SK-N-SH (cell line): ENCODE measurements around the gene CHST2. TPM values are rescaled to one million over a fixed set of nuclear protein-coding genes. Genes with fewer than 3 reads are reported as not detected.

Experiments used
- CTCF ChIA-PET: fragments of 300-600, 350-600 bp; formaldehyde crosslinking; extraction: SDS; loops from one replicate; lab custom pipeline; 2021; lab: Yijun Ruan, JAX
- POLR2A ChIA-PET: fragments of 350-600 bp; sonication (Branson Sonifier 250); formaldehyde crosslinking; extraction: SDS; loops from one replicate; lab custom pipeline; 2020; ENCODE audit warnings: antibody characterized with exemption, inconsistent platforms; lab: Yijun Ruan, JAX
- DNase-seq: peaks from one replicate; pipeline ENCODE4 v3.0.0; 2012
- H2AFZ ChIP-seq: fragments of 200-600 bp; sonication (generic); 2 replicates; pipeline ENCODE4 v1.8.1; 2016; ENCODE audit warnings: antibody characterized with exemption, mild to moderate bottlenecking, low read depth
- H3F3A ChIP-seq: fragments of 200-600 bp; sonication (generic); replicated peaks from 2 replicates; pipeline ENCODE3; 2016; ENCODE audit warnings: antibody characterized with exemption, mild to moderate bottlenecking; ENCODE audit not compliant: insufficient read depth
- H3K27ac ChIP-seq, 2 experiments: fragments of 200-500 bp in 1 of 2; fragments of 200-600 bp in 1 of 2; sonication (Bioruptor generic) in 1 of 2; sonication (generic), shearing (Covaris generic) in 1 of 2; 2 replicates each; pipeline versions ENCODE4 v1.5.1 to v1.6.1; 2014 to 2016; ENCODE audit warnings: low read depth in 2 of 2, inconsistent platforms in 1 of 2, low read length in 1 of 2, mild to moderate bottlenecking in 1 of 2, mixed read lengths in 1 of 2
- H3K27me3 ChIP-seq: fragments of 200-600 bp; sonication (generic), shearing (Covaris generic); 2 replicates; pipeline ENCODE4 v1.6.1; 2016; ENCODE audit warnings: mixed run types; ENCODE audit not compliant: insufficient read depth
- H3K36me3 ChIP-seq, 2 experiments: fragments of 200-500 bp in 1 of 2; fragments of 200-600 bp in 1 of 2; sonication (Bioruptor generic) in 1 of 2; sonication (generic) in 1 of 2; replicated peaks in 1 of 2; 2 replicates each; pipeline versions ENCODE3 to v1.5.1; 2014 to 2016; ENCODE audit warnings: low read length in 1 of 2, mild to moderate bottlenecking in 1 of 2; ENCODE audit not compliant: insufficient read depth in 2 of 2, control insufficient read depth in 1 of 2
- H3K4me1 ChIP-seq, 2 experiments: fragments of 200-500 bp in 1 of 2; fragments of 200-600 bp in 1 of 2; sonication (Bioruptor generic) in 1 of 2; sonication (generic), shearing (Covaris generic) in 1 of 2; 2 replicates each; pipeline versions ENCODE4 v1.5.1 to v1.6.1; 2014 to 2016; ENCODE audit warnings: low read depth in 1 of 2, low read length in 1 of 2, mixed run types in 1 of 2; ENCODE audit not compliant: insufficient read depth in 2 of 2, control insufficient read depth in 1 of 2
- H3K4me2 ChIP-seq: fragments of 200-600 bp; sonication (generic), shearing (Covaris generic); 2 replicates; pipeline ENCODE4 v1.6.1; 2017; ENCODE audit warnings: mixed run types
- H3K4me3 ChIP-seq, 2 experiments: fragments of 200-500 bp in 1 of 2; fragments of 200-600 bp in 1 of 2; sonication (Bioruptor generic) in 1 of 2; sonication (generic), shearing (Covaris generic) in 1 of 2; 2 replicates each; pipeline versions ENCODE4 v1.5.1 to v1.8.1; 2014 to 2016; ENCODE audit warnings: low read depth in 2 of 2, inconsistent platforms in 1 of 2, low read length in 1 of 2, mild to moderate bottlenecking in 1 of 2, mixed read lengths in 1 of 2, moderate library complexity in 1 of 2
- H3K79me2 ChIP-seq: fragments of 200-600 bp; sonication (generic); 2 replicates; pipeline ENCODE4 v1.8.1; 2017; ENCODE audit warnings: mild to moderate bottlenecking; ENCODE audit not compliant: insufficient read depth
- H3K9ac ChIP-seq: fragments of 200-600 bp; sonication (generic); 2 replicates; pipeline ENCODE4 v1.6.1; 2017; ENCODE audit warnings: mixed run types
- H3K9me2 ChIP-seq: fragments of 200-600 bp; sonication (generic); 2 replicates; pipeline ENCODE4 v1.6.1; 2017; ENCODE audit warnings: mixed run types
- H3K9me3 ChIP-seq: fragments of 200-600 bp; sonication (generic); 2 replicates; pipeline ENCODE4 v1.6.1; 2017; ENCODE audit warnings: mixed run types, mild to moderate bottlenecking, moderate library complexity
- H4K20me1 ChIP-seq: fragments of 200-600 bp; sonication (generic); 2 replicates; pipeline ENCODE4 v1.6.1; 2017; ENCODE audit warnings: mild to moderate bottlenecking, mixed run types; ENCODE audit not compliant: insufficient read depth
- CHD2 ChIP-seq: fragments of 150-350 bp; IDR thresholded peaks from 2 replicates; pipeline ENCODE4 v1.6.1; 2018; ENCODE audit warnings: low read length; ENCODE audit not compliant: partially characterized antibody
- ELF1 ChIP-seq: IDR thresholded peaks from 2 replicates; pipeline ENCODE4 v1.4.0; 2012
- FOSL2 ChIP-seq: IDR thresholded peaks from 2 replicates; pipeline ENCODE4 v1.4.0; 2012; ENCODE audit warnings: low read depth, mild to moderate bottlenecking, moderate library complexity, borderline replicate concordance
- MAX ChIP-seq: IDR thresholded peaks from 2 replicates; pipeline ENCODE4 v1.4.0; 2012; ENCODE audit warnings: low read depth
- MEF2A ChIP-seq: IDR thresholded peaks from 2 replicates; pipeline ENCODE4 v1.4.0; 2012; ENCODE audit warnings: low read depth, borderline replicate concordance
- PBX3 ChIP-seq: IDR thresholded peaks from 2 replicates; pipeline ENCODE4; 2012
- RXRA ChIP-seq: IDR thresholded peaks from 2 replicates; pipeline ENCODE4 v1.4.0; 2012; ENCODE audit warnings: low read depth, mild to moderate bottlenecking, borderline replicate concordance
- SIN3A ChIP-seq: IDR thresholded peaks from 2 replicates; pipeline ENCODE4 v1.6.1; 2012; ENCODE audit warnings: low read depth, mild to moderate bottlenecking, low read length, moderate library complexity, borderline replicate concordance
- SMC3 ChIP-seq: IDR thresholded peaks from 2 replicates; pipeline ENCODE4 v1.6.1; 2012; ENCODE audit warnings: low read depth, low read length, improper control_type of control experiment
- TAF1 ChIP-seq: IDR thresholded peaks from 2 replicates; pipeline ENCODE4 v1.6.1; 2012; ENCODE audit warnings: low read depth, mild to moderate bottlenecking, low read length, moderate library complexity, borderline replicate concordance
- TCF12 ChIP-seq: IDR thresholded peaks from 2 replicates; pipeline ENCODE4 v1.4.0; 2012
- WGBS: methylation state at CpG from one replicate; pipeline ENCODE4 v1.1.6; 2017; ENCODE audit warnings: low lambda C conversion rate; 5-methylcytosine and 5-hydroxymethylcytosine counted together
- polyA plus RNA-seq, 3 experiments: library from polyadenylated mRNA; depleted of rRNA; stranded (reverse); fragments of >200 nt; gene quantifications; 2 replicates each; pipeline ENCODE4 v1.2.3, GENCODE V29; 2012
- TF ChIP-seq, protein P1 (sequence below): fragments of 200-600 bp; sonication (generic); IDR thresholded peaks from 2 replicates; pipeline ENCODE4 v1.6.1; 2017; ENCODE audit warnings: antibody characterized with exemption, mild to moderate bottlenecking, moderate library complexity

Gene CHST2
- polyA plus RNA-seq, 1 of the 3 experiments (the other 2 are of a cell fraction), result 1.6 TPM

DNA sequence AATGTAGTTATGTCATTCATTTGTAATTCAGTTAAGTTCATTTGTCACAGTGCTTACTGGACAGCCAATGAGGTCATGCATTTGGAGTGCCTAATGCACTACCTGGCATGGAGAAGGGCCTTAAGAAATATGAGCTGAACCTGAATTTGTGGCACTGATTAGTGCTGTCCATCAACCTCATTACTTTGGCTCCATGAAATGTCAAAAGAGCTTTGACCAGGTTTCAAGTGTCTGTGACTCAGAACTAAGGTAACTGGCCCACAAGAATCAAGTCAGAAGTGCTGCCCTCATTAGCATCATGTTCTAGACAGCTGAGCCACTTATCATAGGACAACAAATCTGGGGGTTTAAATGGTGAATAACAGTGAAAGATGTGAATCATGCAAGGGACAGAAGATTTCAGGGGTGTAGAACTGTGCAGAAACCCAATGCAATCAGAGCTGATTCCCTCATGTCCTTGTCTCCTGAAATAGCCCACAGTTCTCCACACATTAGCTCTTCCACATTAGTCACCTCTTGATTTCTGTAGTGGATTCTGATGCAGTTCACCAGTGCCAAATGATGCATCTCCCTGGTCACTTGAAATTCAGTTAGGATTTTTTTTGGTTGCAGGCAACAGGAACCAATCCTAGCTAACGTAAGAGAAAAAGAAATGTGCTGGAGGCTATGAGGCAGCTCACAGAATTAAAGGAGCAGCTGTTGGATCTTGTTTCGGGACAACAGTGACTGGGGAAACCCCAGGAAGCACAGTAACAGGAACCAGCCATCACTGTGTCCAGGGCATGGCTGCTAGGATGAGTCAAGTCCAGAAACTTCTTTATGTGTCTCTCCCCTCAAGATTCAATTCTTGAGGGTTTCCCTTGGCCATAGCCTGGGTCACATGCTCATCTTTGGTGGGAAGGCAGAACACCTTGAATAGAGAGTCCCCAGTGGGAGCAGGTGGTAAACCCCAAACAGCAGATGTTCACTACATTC is 38.7 kb downstream of the CHST2 start:
- no peaks in the 10 kb centered on the region for H4K20me1 ChIP-seq
- DNase-seq, result no peak
- ChIA-PET CTCF (no interaction called here), POLR2A (no interaction called here)
- H3K9ac ChIP-seq, result no peak overlapping the region
- H3K9me3 ChIP-seq, result no peaks in the 10 kb centered on the region
- H2AFZ ChIP-seq, result no peak overlapping the region
- no peak overlapping the region for H3K4me3 ChIP-seq
- no peaks in the 10 kb centered on the region for H3K27me3 ChIP-seq
- H3K9me2 ChIP-seq, result no peaks in the 10 kb centered on the region
- peak overlapping the region; percentile 18; the same call in 1 of the 2 replicates for H3K4me2 ChIP-seq
- no peaks in the 10 kb centered on the region for H3K36me3 ChIP-seq
- no peak overlapping the region for H3K27ac ChIP-seq
- TF ChIP-seq PBX3 (peak; percentile 58), RXRA (no peak), SMC3 (no peak), FOSL2 (no peak), TCF12 (no peak)
- TF ChIP-seq, protein P1, sequence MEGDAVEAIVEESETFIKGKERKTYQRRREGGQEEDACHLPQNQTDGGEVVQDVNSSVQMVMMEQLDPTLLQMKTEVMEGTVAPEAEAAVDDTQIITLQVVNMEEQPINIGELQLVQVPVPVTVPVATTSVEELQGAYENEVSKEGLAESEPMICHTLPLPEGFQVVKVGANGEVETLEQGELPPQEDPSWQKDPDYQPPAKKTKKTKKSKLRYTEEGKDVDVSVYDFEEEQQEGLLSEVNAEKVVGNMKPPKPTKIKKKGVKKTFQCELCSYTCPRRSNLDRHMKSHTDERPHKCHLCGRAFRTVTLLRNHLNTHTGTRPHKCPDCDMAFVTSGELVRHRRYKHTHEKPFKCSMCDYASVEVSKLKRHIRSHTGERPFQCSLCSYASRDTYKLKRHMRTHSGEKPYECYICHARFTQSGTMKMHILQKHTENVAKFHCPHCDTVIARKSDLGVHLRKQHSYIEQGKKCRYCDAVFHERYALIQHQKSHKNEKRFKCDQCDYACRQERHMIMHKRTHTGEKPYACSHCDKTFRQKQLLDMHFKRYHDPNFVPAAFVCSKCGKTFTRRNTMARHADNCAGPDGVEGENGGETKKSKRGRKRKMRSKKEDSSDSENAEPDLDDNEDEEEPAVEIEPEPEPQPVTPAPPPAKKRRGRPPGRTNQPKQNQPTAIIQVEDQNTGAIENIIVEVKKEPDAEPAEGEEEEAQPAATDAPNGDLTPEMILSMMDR, result no peak
- TF ChIP-seq, all 33 proteins: peak for 1
- Histone ChIP-seq H3K79me2 (no peaks in the 10 kb centered on the region), H3K4me1 (no peaks in the 10 kb centered on the region), H3F3A (peaks cover 5% of the 10 kb centered on the region)
- 50% methylated on average over 2 of the region's 2 CpGs for WGBS

GRCh38 chr3:143160437-143160836 is 40.9 kb downstream of the CHST2 start:
- Histone ChIP-seq H3K4me3 (no peak overlapping the region), H3K9ac (no peak overlapping the region), H4K20me1 (no peaks in the 10 kb centered on the region), H3K27ac (no peak overlapping the region), H3K4me1 (peaks cover 0 to 3% of the 10 kb centered on the region in 2 experiments; a peak in 1 of 4 replicates), H3K9me2 (no peaks in the 10 kb centered on the region), H3K9me3 (no peaks in the 10 kb centered on the region)
- no peak for DNase-seq
- POLR2A ChIA-PET, result no interaction called here
- 50% methylated on average over 11 of the region's 11 CpGs for WGBS
- CTCF ChIA-PET, result no interaction called here
- no peak for TF ChIP-seq CHD2
- TF ChIP-seq RXRA, result no peak
- TF ChIP-seq MAX, result no peak
- no peak for TF ChIP-seq ELF1
- TF ChIP-seq TAF1, result no peak
- TF ChIP-seq MEF2A, result no peak
- TF ChIP-seq SIN3A, result no peak
- TF ChIP-seq, all 33 proteins: peak for 0
- Histone ChIP-seq H2AFZ (no peak overlapping the region), H3F3A (peaks cover 5% of the 10 kb centered on the region), H3K4me2 (no peak overlapping the region), H3K79me2 (no peaks in the 10 kb centered on the region), H3K27me3 (no peaks in the 10 kb centered on the region), H3K36me3 (no peaks in the 10 kb centered on the region)
